ENCODE data around the gene CRK. TPM values are rescaled to one million over a fixed set of nuclear protein-coding genes. Genes with fewer than 3 reads are reported as not detected.
A peak's percentile ranks its signal among the peaks of the same experiment; 100 is the strongest.

Gene CRK
- total and polyA plus RNA-seq, 2 of the 4 experiments (the other 2 are of a cell fraction): 57.6 to 100 TPM

- no peak overlapping the region for H3K27ac ChIP-seq (ENCODE audit: insufficient read depth, low read length)
- DNase-seq: peak; percentile 90
Observed at GRCh38 chr17:1498869-1499268, 42.8 kb upstream of the CRK start.

More at GRCh38 chr17:1498869-1499268, 42.8 kb upstream of the CRK start:
- in situ Hi-C loops (cut with MboI; ENCODE audit: low sequenced_read_pairs) (no loop called here), intact Hi-C loops (cut with micrococcal nuclease) (no loop called here), dilution Hi-C loops (cut with HindIII; ENCODE audit: low sequenced_read_pairs, unreplicated experiment) (no loop called here)
- Histone ChIP-seq H2BK5ac (ENCODE audit: low read depth, low read length, poor library complexity, severe bottlenecking) (no peak overlapping the region), H2BK120ac (ENCODE audit: low read depth, low read length) (no peak overlapping the region), H3K23ac (ENCODE audit: low read depth, low read length) (peak overlapping the region; percentile 31; the same call in 1 of the 2 replicates), H2AFZ (replicated peaks; ENCODE audit: low read length, poor library complexity) (no peak overlapping the region), H4K5ac (ENCODE audit: low read depth, low read length) (no peak overlapping the region), H3K27me3 (ENCODE audit: control insufficient read depth, insufficient read depth, low read length) (no peaks in the 10 kb centered on the region), H4K8ac (ENCODE audit: low read depth in 2 of 2, low read length in 2 of 2) (no peak overlapping the region), H3K36me3 (ENCODE audit: control insufficient read depth, insufficient read depth, low read length) (peaks cover 14% of the 10 kb centered on the region), H3K9ac (ENCODE audit: low read depth, low read length) (no peak overlapping the region), H3K4me3 (ENCODE audit: insufficient read depth, low read depth, low read length) (no peak overlapping the region), H4K91ac (ENCODE audit: insufficient read depth, low read depth, low read length) (no peak overlapping the region), H3K56ac (ENCODE audit: extremely low read depth, insufficient read depth, low read length) (no peak overlapping the region), H3K79me1 (ENCODE audit: low read depth in 1 of 2, low read length in 2 of 2) (0 out of 4 replicates have a peak, but pooled peaks cover 0 to 3% of the 10 kb centered on the region in 2 experiments), H2BK15ac (ENCODE audit: low read depth, low read length) (no peak overlapping the region), H2AK5ac (ENCODE audit: low read depth, low read length) (no peak overlapping the region), H3K4me2 (ENCODE audit: low read depth, low read length) (no peak overlapping the region), H3K14ac (replicated peaks; ENCODE audit: low read depth, low read length) (0 out of 2 replicates have a peak overlapping the region, but pooled peaks have one; percentile 11), H3K4ac (ENCODE audit: low read depth, low read length) (no peak overlapping the region), H3K4me1 (ENCODE audit: control insufficient read depth, insufficient read depth, low read length) (peaks cover 2% of the 10 kb centered on the region; the same call in 1 of the 2 replicates), H2BK20ac (ENCODE audit: low read depth, low read length) (no peak overlapping the region), H3K18ac (ENCODE audit: low read depth, low read length) (no peak overlapping the region), H3K9me3 (ENCODE audit: control insufficient read depth, insufficient read depth, low read length) (no peaks in the 10 kb centered on the region), H3K9me1 (ENCODE audit: insufficient read depth, low read length) (peaks cover 5% of the 10 kb centered on the region; the same call in 1 of the 2 replicates), H2AK9ac (replicated peaks; ENCODE audit: low read depth, low read length, poor library complexity) (peak overlapping the region; percentile 67), H4K20me1 (ENCODE audit: insufficient read depth, low read length) (0 out of 2 replicates have a peak, but pooled peaks cover 3% of the 10 kb centered on the region)
- ChIA-PET POLR2A (ENCODE audit: unreplicated experiment) (no interaction called here), CTCF (interaction anchor here (1.0 kb wide), 1 partner anchor 18 kb away, joined by 4 read pairs; the partner anchor contains the start of gene INPP5K)
- TF ChIP-seq MXI1 (IDR thresholded peaks at IDR 0.05; ENCODE audit: borderline replicate concordance, low read depth, low read length) (peak; percentile 85), RAD21 (IDR thresholded peaks at IDR 0.05; ENCODE audit: low read length) (no peak), BHLHE40 (IDR thresholded peaks at IDR 0.05; ENCODE audit: low read depth, low read length) (peak; percentile 53; the same call in 1 of the 2 replicates), USF2 (IDR thresholded peaks at IDR 0.05; ENCODE audit: low read depth, low read length) (peak; percentile 49; the same call in 1 of the 2 replicates)
- no CpG with 5 or more reads among the region's 9 CpGs for WGBS, 2 experiments (ENCODE audit: extremely low coverage in 2 of 2, insufficient read length in 1 of 2)
- peak; percentile 68 for ATAC-seq (ENCODE audit: low read depth)
- no TSS peak for BruUV-seq (replicated peaks)
